ENCODE measurements around the gene DMGDH.
A peak's percentile ranks its signal among the peaks of the same experiment; 100 is the strongest.

Gene DMGDH

GRCh38 chr5:78997090-78997489, 72.4 kb downstream of the DMGDH start:
- no peak overlapping the region for H3K4me3 ChIP-seq (ENCODE audit: low read length in 2 of 2)
- H3K27me3 ChIP-seq (ENCODE audit: control insufficient read depth in 2 of 2, insufficient read depth in 2 of 2, low read length in 2 of 2): no peaks in the 10 kb centered on the region
- no peak overlapping the region for H3K9ac ChIP-seq (ENCODE audit: low read depth in 1 of 2, low read length in 2 of 2)
- H3K27ac ChIP-seq (ENCODE audit: low read depth in 2 of 2, low read length in 2 of 2): no peak overlapping the region
- peaks cover 0 to 2% of the 10 kb centered on the region in 2 donors for H3K4me1 ChIP-seq (ENCODE audit: control insufficient read depth in 2 of 2, insufficient read depth in 2 of 2, low read length in 2 of 2)
- H3K9me3 ChIP-seq (ENCODE audit: control insufficient read depth in 2 of 2, low read length in 2 of 2): no peaks in the 10 kb centered on the region
- no peaks in the 10 kb centered on the region for H3K36me3 ChIP-seq (ENCODE audit: control insufficient read depth in 2 of 2, insufficient read depth in 2 of 2, low read length in 2 of 2)

DNA sequence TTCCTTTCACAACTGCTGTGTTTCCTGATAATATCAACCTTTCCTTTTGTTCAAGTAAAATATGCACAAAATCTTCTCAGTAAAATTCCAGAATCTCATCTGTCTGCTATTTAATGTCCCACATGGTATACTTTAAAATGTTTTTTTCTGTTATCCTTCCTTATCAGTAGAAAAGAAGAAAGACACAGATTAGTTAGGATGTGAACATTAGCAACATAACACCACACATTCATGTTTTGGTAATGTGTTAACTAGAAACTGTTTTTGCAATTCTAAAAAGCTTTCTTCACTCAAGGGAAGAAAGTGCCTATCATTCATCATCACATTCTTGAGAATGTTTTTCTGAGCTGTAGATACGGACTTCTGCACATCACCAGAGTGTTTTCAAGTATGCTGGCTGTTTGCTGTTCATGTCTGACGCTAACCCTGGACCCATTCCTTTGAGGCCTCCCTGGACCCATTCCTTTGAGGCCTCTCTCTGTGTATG, 73.9 kb downstream of the DMGDH start:
- Histone ChIP-seq H3K4me3 (ENCODE audit: low read length in 2 of 2) (no peak overlapping the region), H3K27ac (ENCODE audit: low read depth in 2 of 2, low read length in 2 of 2) (no peak overlapping the region), H3K4me1 (ENCODE audit: control insufficient read depth in 2 of 2, insufficient read depth in 2 of 2, low read length in 2 of 2) (no peaks in the 10 kb centered on the region), H3K9me3 (ENCODE audit: control insufficient read depth in 2 of 2, low read length in 2 of 2) (no peaks in the 10 kb centered on the region), H3K36me3 (ENCODE audit: control insufficient read depth in 2 of 2, insufficient read depth in 2 of 2, low read length in 2 of 2) (no peaks in the 10 kb centered on the region), H3K9ac (ENCODE audit: low read depth in 1 of 2, low read length in 2 of 2) (no peak overlapping the region), H3K27me3 (ENCODE audit: control insufficient read depth in 2 of 2, insufficient read depth in 2 of 2, low read length in 2 of 2) (no peaks in the 10 kb centered on the region)

DNA sequence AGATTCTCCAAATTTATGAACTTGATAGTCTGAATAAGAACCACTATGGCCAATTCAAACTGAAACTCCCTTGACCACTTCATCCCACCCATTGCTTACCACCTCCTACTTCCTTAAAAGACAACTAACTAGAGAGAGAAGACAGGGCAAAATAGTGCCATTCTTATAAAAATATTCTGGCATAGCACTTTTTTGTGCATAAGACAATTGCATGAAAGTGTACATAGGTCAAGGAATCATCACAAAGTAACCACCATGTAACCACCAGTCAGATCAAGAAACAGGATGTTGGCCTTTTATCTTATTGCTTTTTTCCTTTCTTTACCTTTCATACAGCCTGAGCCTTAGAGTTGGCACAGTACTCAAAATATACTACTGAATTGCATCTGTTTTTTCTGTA, 76.3 kb downstream of the DMGDH start:
- Histone ChIP-seq H3K4me3 (ENCODE audit: low read length in 2 of 2) (no peak overlapping the region), H3K4me1 (ENCODE audit: control insufficient read depth in 2 of 2, insufficient read depth in 2 of 2, low read length in 2 of 2) (no peaks in the 10 kb centered on the region), H3K27ac (ENCODE audit: low read depth in 2 of 2, low read length in 2 of 2) (no peak overlapping the region), H3K9ac (ENCODE audit: low read depth in 1 of 2, low read length in 2 of 2) (no peak overlapping the region), H3K27me3 (ENCODE audit: control insufficient read depth in 2 of 2, insufficient read depth in 2 of 2, low read length in 2 of 2) (no peaks in the 10 kb centered on the region), H3K36me3 (ENCODE audit: control insufficient read depth in 2 of 2, insufficient read depth in 2 of 2, low read length in 2 of 2) (no peaks in the 10 kb centered on the region), H3K9me3 (ENCODE audit: control insufficient read depth in 2 of 2, low read length in 2 of 2) (no peaks in the 10 kb centered on the region)

GRCh38 chr5:78992146-78992545, 77.3 kb downstream of the DMGDH start:
- no peak overlapping the region for H3K4me3 ChIP-seq (ENCODE audit: low read length in 2 of 2)
- no peak overlapping the region for H3K9ac ChIP-seq (ENCODE audit: low read depth in 1 of 2, low read length in 2 of 2)
- no peaks in the 10 kb centered on the region for H3K4me1 ChIP-seq (ENCODE audit: control insufficient read depth in 2 of 2, insufficient read depth in 2 of 2, low read length in 2 of 2)
- H3K27me3 ChIP-seq (ENCODE audit: control insufficient read depth in 2 of 2, insufficient read depth in 2 of 2, low read length in 2 of 2): no peaks in the 10 kb centered on the region
- no peak overlapping the region for H3K27ac ChIP-seq (ENCODE audit: low read depth in 2 of 2, low read length in 2 of 2)
- no peaks in the 10 kb centered on the region for H3K9me3 ChIP-seq (ENCODE audit: control insufficient read depth in 2 of 2, low read length in 2 of 2)
- H3K36me3 ChIP-seq (ENCODE audit: control insufficient read depth in 2 of 2, insufficient read depth in 2 of 2, low read length in 2 of 2): no peaks in the 10 kb centered on the region

DNA sequence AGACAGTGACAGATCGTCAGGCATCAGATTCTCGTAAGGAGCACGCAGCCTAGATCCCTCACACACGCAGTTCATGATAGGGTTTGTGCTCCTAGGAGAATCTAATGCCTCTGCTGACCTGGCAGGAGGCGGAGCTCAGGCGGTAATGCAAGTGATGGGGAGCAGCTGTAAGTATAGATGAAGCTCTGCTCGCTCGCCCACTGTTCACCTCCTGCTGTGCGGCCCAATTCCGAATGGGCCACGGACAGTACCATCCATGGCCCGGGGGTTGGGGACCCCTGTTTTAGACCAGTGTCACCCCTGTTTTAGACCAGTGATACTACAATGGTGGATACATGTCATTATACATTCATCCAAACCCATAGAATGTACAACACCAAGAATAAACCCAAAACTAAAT, 80.4 kb downstream of the DMGDH start:
- Histone ChIP-seq H3K4me3 (ENCODE audit: low read length in 2 of 2) (no peak overlapping the region), H3K4me1 (ENCODE audit: control insufficient read depth in 2 of 2, insufficient read depth in 2 of 2, low read length in 2 of 2) (peaks cover 3 to 6% of the 10 kb centered on the region in 2 donors), H3K9ac (ENCODE audit: low read depth in 1 of 2, low read length in 2 of 2) (no peak overlapping the region), H3K27ac (ENCODE audit: low read depth in 2 of 2, low read length in 2 of 2) (no peak overlapping the region), H3K27me3 (ENCODE audit: control insufficient read depth in 2 of 2, insufficient read depth in 2 of 2, low read length in 2 of 2) (no peaks in the 10 kb centered on the region), H3K36me3 (ENCODE audit: control insufficient read depth in 2 of 2, insufficient read depth in 2 of 2, low read length in 2 of 2) (no peaks in the 10 kb centered on the region), H3K9me3 (ENCODE audit: control insufficient read depth in 2 of 2, low read length in 2 of 2) (no peaks in the 10 kb centered on the region)

DNA sequence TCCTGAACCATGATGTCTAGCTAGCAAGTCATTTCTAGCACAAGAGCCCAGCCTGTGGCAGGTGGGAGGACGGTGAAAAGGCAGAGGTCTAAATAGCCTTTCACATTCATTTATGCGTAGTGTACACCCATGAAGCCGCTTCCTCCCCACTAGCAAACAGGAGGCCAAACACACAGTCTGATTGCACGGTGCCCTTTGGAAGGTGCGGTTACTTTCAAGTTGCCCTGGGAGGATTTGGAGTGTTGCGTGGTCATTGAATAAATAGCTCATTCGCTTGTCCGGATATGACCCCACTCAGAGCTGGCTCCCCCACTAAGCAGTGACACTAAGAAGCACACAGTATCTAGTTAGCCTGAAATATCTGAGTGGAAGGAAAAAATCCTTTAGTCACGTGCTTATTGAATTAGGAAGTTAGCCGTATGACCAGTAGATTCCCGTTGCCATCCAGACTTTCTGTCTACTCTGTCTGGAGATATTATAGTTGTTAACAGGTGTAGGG, 83.7 kb downstream of the DMGDH start:
- Histone ChIP-seq H3K27me3 (ENCODE audit: control insufficient read depth in 2 of 2, insufficient read depth in 2 of 2, low read length in 2 of 2) (no peaks in the 10 kb centered on the region), H3K36me3 (ENCODE audit: control insufficient read depth in 2 of 2, insufficient read depth in 2 of 2, low read length in 2 of 2) (no peaks in the 10 kb centered on the region), H3K4me3 (ENCODE audit: low read length in 2 of 2) (peak overlapping the region; percentile 80 to 89), H3K9me3 (ENCODE audit: control insufficient read depth in 2 of 2, low read length in 2 of 2) (no peaks in the 10 kb centered on the region), H3K9ac (ENCODE audit: low read depth in 1 of 2, low read length in 2 of 2) (peak overlapping the region; percentile 47 to 86), H3K27ac (ENCODE audit: low read depth in 2 of 2, low read length in 2 of 2) (peak overlapping the region; percentile 93 to 96), H3K4me1 (ENCODE audit: control insufficient read depth in 2 of 2, insufficient read depth in 2 of 2, low read length in 2 of 2) (peaks cover 15 to 16% of the 10 kb centered on the region in 2 donors)

DNA sequence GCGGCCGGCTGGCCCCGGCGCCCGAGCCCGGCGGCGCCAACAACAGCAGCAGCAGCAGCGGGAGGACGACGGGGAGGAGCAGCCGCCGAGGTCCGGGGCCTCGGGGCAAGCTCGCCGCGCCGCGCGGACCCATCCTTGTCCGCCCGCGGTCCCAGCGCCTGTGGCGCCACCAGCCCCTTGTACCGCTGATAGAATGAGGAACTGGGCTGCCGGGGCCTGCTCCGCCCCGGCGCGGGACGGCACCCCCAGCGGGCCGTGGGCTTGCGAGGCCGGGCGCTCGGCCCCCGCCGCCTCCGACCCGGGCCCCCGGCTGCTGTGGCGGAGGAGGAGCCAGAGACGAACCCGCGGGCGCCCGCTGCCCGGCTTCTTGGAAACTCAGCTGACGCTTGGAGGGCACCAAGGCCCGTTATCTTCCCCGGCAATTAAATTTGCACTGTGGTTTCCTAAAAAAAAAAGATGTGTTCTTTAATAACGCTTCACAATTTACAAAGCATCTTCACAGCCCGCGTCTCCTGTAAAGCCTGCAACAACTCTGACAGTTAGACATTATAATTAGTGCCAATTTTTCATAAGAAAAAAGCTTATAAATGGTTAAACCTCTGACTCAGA, 84.3 kb downstream of the DMGDH start, which contains the start of gene ARSB:
Gene ARSB, minus strand, starts transcription at position 195 of the 609 bp plus-strand sequence. Its CDS starts 62 bp downstream, at position 133.
- H3K36me3 ChIP-seq (ENCODE audit: control insufficient read depth in 2 of 2, insufficient read depth in 2 of 2, low read length in 2 of 2): no peaks in the 10 kb centered on the region
- peaks cover 15 to 16% of the 10 kb centered on the region in 2 donors for H3K4me1 ChIP-seq (ENCODE audit: control insufficient read depth in 2 of 2, insufficient read depth in 2 of 2, low read length in 2 of 2)

GRCh38 chr5:78984439-78985115, 84.9 kb downstream of the DMGDH start:
- Histone ChIP-seq H3K9ac (ENCODE audit: low read depth in 1 of 2, low read length in 2 of 2) (peak overlapping the region; percentile 80 to 86), H3K4me3 (ENCODE audit: low read length in 2 of 2) (peak overlapping the region; percentile 80 to 89), H3K27me3 (ENCODE audit: control insufficient read depth in 2 of 2, insufficient read depth in 2 of 2, low read length in 2 of 2) (no peaks in the 10 kb centered on the region), H3K36me3 (ENCODE audit: control insufficient read depth in 2 of 2, insufficient read depth in 2 of 2, low read length in 2 of 2) (no peaks in the 10 kb centered on the region), H3K9me3 (ENCODE audit: control insufficient read depth in 2 of 2, low read length in 2 of 2) (no peaks in the 10 kb centered on the region), H3K27ac (ENCODE audit: low read depth in 2 of 2, low read length in 2 of 2) (peak overlapping the region; percentile 93 to 96), H3K4me1 (ENCODE audit: control insufficient read depth in 2 of 2, insufficient read depth in 2 of 2, low read length in 2 of 2) (peaks cover 15 to 17% of the 10 kb centered on the region in 2 donors)

More for the DNA sequence above, 84.3 kb downstream of the DMGDH start, which contains the start of gene ARSB:
- H3K27me3 ChIP-seq (ENCODE audit: control insufficient read depth in 2 of 2, insufficient read depth in 2 of 2, low read length in 2 of 2): no peaks in the 10 kb centered on the region
- peak within 1 kb of the TSS; percentile 93 to 96 for H3K27ac ChIP-seq (ENCODE audit: low read depth in 2 of 2, low read length in 2 of 2)
- peak within 1 kb of the TSS; percentile 80 to 89 for H3K4me3 ChIP-seq (ENCODE audit: low read length in 2 of 2)
- no peaks in the 10 kb centered on the region for H3K9me3 ChIP-seq (ENCODE audit: control insufficient read depth in 2 of 2, low read length in 2 of 2)
- peak within 1 kb of the TSS; percentile 80 to 86 for H3K9ac ChIP-seq (ENCODE audit: low read depth in 1 of 2, low read length in 2 of 2)

GRCh38 chr5:78983601-78984438, 85.7 kb downstream of the DMGDH start:
- no peaks in the 10 kb centered on the region for H3K9me3 ChIP-seq (ENCODE audit: control insufficient read depth in 2 of 2, low read length in 2 of 2)
- H3K36me3 ChIP-seq (ENCODE audit: control insufficient read depth in 2 of 2, insufficient read depth in 2 of 2, low read length in 2 of 2): no peaks in the 10 kb centered on the region
- peaks cover 15 to 18% of the 10 kb centered on the region in 2 donors for H3K4me1 ChIP-seq (ENCODE audit: control insufficient read depth in 2 of 2, insufficient read depth in 2 of 2, low read length in 2 of 2)
- peak overlapping the region; percentile 80 to 86 for H3K9ac ChIP-seq (ENCODE audit: low read depth in 1 of 2, low read length in 2 of 2)
- H3K27me3 ChIP-seq (ENCODE audit: control insufficient read depth in 2 of 2, insufficient read depth in 2 of 2, low read length in 2 of 2): no peaks in the 10 kb centered on the region
- peak overlapping the region; percentile 80 to 89 for H3K4me3 ChIP-seq (ENCODE audit: low read length in 2 of 2)
- peak overlapping the region; percentile 93 to 96 for H3K27ac ChIP-seq (ENCODE audit: low read depth in 2 of 2, low read length in 2 of 2)
